Measurements from ENCODE around the gene HUS1. TPM values are rescaled to one million over a fixed set of nuclear protein-coding genes. Genes with fewer than 3 reads are reported as not detected.

The HUS1 gene
- total and polyA plus RNA-seq, 9 donors = 10.0 to 27.2 (median 20.7) TPM

DNA sequence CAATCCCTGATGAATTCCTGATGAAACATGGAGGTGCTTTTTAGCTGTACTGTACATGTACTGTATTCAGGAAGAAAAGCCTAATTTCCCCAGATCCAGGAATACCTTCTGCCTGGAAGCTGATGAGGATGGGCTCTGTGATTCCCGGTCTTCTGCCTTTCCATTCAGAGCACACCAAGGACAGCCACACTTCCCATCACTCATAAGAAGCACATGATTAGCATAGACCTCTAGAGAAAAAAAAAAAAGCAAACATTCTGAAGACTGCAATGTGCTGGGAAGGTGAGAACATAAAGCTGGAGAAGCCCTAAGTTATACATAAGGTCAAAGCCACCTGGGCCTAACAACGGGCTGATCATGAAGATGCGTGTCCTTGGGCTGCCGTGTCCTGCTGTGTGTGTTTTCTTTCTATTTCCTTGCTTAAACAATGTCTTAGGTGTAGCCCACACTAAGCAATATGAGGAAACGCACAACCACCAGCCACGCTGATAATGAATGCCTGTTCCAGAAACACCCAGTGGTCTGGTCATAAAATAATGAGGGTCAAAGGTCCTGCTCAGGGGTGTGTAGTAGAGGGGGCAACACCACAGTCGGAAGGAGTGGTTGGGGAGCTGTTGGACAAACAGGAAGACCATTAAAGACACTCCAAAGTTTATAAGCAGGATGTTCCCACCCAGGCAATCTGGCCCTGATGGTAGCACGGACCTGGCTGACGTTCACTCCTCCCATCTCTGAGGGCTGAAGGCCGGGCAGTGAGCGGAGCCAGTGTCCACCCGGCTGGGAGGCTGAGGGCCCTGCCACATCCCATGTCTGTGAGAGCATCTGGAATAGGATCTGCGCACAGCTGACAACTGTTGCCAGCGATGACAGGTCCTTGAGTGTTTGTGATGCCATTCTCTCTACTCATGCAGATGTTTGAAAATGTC, 39.1 kb downstream of the HUS1 start:
- intact Hi-C loops (cut with DNase I) = loop anchor here in 3 of 4 donors (5.0 to 10.0 kb wide), 3 partner anchors 54 to 666 kb away; no protein-coding TSS in a partner anchor
- Histone ChIP-seq H3K36me3 (no peaks in the 10 kb centered on the region), H3K9me3 (no peaks in the 10 kb centered on the region), H3K27me3 (no peaks in the 10 kb centered on the region), H3K4me1 (ENCODE audit: insufficient read depth) (no peaks in the 10 kb centered on the region), H3K27ac (no peak overlapping the region), H3K4me3 (no peak overlapping the region)
- no peak for DNase-seq
- 72 to 76% (median 75%) methylated on average over 14 of the region's 14 CpGs for WGBS, 3 donors
- TF ChIP-seq POLR2A (IDR thresholded peaks at IDR 0.05) = no peak
- no peak for TF ChIP-seq EP300 (IDR thresholded peaks at IDR 0.05)
- TF ChIP-seq, protein P1, sequence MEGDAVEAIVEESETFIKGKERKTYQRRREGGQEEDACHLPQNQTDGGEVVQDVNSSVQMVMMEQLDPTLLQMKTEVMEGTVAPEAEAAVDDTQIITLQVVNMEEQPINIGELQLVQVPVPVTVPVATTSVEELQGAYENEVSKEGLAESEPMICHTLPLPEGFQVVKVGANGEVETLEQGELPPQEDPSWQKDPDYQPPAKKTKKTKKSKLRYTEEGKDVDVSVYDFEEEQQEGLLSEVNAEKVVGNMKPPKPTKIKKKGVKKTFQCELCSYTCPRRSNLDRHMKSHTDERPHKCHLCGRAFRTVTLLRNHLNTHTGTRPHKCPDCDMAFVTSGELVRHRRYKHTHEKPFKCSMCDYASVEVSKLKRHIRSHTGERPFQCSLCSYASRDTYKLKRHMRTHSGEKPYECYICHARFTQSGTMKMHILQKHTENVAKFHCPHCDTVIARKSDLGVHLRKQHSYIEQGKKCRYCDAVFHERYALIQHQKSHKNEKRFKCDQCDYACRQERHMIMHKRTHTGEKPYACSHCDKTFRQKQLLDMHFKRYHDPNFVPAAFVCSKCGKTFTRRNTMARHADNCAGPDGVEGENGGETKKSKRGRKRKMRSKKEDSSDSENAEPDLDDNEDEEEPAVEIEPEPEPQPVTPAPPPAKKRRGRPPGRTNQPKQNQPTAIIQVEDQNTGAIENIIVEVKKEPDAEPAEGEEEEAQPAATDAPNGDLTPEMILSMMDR (IDR thresholded peaks at IDR 0.05) = no peak

DNA sequence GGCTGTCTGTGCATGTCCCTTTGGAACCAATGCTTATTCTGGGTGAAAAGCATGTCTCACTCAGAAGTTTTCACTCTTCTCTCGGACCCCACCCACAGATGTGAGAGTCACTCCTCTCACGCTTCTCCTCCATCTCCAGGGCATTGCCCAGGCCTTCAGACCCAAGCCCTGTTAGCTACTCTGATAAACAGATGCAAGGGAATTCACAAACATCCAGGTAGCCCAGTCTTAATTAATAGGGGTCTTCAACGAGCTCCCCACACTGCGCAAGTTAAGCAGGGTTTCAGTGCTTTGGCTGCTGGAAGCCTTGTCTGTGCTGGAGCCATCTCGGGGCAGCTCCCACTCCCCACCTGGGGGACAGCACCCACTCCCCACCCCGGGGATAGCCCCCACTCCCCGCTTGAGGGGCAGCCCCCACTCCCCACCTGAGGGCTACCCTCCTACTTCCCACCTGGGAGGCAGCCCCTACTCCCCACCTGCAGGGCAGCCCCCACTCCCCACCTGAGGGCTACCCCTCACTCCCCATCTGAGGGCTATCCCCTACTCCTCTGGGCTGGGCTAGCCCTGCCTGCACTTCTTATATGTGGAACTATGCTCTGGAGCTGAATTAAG, 39.9 kb downstream of the HUS1 start:
- Histone ChIP-seq H3K9me3 (no peaks in the 10 kb centered on the region), H3K4me3 (no peak overlapping the region), H3K27me3 (no peaks in the 10 kb centered on the region), H3K4me1 (ENCODE audit: insufficient read depth) (no peaks in the 10 kb centered on the region), H3K27ac (no peak overlapping the region), H3K36me3 (no peaks in the 10 kb centered on the region)
- TF ChIP-seq POLR2A (IDR thresholded peaks at IDR 0.05) = no peak
- TF ChIP-seq, protein P1 (IDR thresholded peaks at IDR 0.05) = no peak
- no peak for TF ChIP-seq EP300 (IDR thresholded peaks at IDR 0.05)
- DNase-seq = no peak
- WGBS, 3 donors = 90 to 93% (median 92%) methylated on average over 7 of the region's 7 CpGs
- intact Hi-C loops (cut with DNase I) = loop anchor here in 3 of 4 donors (5.0 to 10.0 kb wide), 3 partner anchors 55 to 665 kb away; no protein-coding TSS in a partner anchor

DNA sequence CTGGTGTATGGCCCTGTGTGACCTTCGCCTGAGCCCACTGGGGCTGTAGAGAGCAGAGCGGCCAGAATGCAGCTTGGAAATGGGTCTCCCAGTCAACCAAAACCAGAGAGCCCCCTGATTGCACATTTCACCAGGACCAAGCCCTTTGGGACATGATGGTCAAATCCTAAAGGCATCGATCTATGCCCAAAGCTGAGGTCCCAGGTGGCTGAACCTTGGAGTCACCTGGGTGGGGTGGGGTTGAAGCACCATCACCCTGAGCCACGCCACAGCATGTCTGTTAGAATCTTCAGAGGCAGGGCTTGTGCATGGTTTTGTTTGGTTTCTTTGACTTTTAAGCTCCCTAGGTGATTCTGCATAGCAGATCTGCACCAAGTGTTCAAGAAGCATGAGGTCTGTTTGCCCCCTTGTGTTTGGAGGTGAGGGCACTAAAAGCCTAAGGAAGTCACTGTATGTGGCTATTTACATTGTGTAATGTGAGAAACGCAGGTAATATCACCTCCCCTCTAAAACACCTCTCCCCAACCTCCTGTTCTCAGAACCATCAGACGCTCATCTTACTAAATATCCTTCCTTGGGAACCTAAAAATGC, 40.7 kb downstream of the HUS1 start:
- no peak overlapping the region for H3K4me3 ChIP-seq
- 85 to 95% (median 91%) methylated on average over 6 of the region's 6 CpGs for WGBS, 3 donors
- H3K4me1 ChIP-seq (ENCODE audit: insufficient read depth) = no peaks in the 10 kb centered on the region
- no peak for TF ChIP-seq EP300 (IDR thresholded peaks at IDR 0.05)
- intact Hi-C loops (cut with DNase I) = no loop called here
- H3K36me3 ChIP-seq = no peaks in the 10 kb centered on the region
- DNase-seq = no peak
- H3K27ac ChIP-seq = no peak overlapping the region
- H3K9me3 ChIP-seq = no peaks in the 10 kb centered on the region
- no peaks in the 10 kb centered on the region for H3K27me3 ChIP-seq

DNA sequence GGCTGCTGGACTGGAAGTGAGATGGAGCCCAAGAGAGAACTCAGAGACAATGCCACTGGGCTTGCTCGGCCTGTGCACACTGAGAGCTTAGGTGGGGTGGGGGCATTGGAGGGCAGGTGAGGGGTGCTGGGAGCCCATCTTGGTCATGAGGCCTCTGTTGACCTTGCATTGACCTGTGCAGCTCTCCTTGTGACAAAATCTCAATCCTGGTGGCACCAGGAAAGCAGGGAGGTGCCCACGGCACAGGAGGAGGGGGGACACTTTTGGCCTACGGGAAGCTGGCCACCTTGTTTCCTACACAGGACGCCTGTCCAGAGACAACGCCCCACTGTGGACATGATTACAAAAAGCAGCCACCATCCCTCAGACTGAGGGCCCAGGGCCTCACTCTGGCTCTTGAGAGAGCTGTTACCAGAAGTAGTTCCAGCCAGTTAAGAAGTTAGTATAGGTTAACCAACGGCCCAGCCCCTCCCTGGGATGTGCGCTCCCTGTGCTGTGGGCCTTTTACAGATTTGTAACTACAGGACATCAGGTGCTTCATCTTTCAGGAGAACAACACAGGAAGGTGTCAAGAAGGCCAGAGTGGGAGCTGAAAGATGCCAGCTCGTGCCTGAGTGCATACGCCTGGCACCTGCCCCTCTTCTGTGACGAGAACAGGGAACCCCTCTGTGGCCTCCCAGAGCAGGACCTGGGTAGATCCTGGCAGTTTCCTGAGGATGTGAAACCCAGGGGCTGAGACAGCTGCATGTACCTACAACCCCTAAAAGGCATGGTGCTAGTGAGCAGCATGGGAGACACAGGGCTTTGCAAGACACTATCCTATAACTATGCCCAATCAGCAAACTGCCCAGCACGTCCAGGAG, 41.5 kb downstream of the HUS1 start:
- Histone ChIP-seq H3K4me1 (ENCODE audit: insufficient read depth) (no peaks in the 10 kb centered on the region), H3K27ac (no peak overlapping the region), H3K9me3 (no peaks in the 10 kb centered on the region), H3K4me3 (no peak overlapping the region), H3K27me3 (no peaks in the 10 kb centered on the region), H3K36me3 (no peaks in the 10 kb centered on the region)
- no peak for DNase-seq
- 82 to 94% (median 88%) methylated on average over 11 of the region's 11 CpGs for WGBS, 3 donors
- TF ChIP-seq EP300 (IDR thresholded peaks at IDR 0.05) = no peak
- TF ChIP-seq, protein P1 (IDR thresholded peaks at IDR 0.05) = no peak
- TF ChIP-seq POLR2A (IDR thresholded peaks at IDR 0.05) = no peak
- intact Hi-C loops (cut with DNase I) = no loop called here
